Naive thymus-derived CD8-positive, alpha-beta T cell (primary cell): ENCODE measurements around the gene SIK3. TPM values are rescaled to one million over a fixed set of nuclear protein-coding genes. Genes with fewer than 3 reads are reported as not detected.

ENCODE experiments used
- ATAC-seq, 2 donors: fragments of 150-1000 bp; cut with Tn5 transposase in 1 of 2; sonication (Bioruptor Pico), chemical (Tn5 transposase) in 1 of 2; 1 replicate in 1 of 2; 2 replicates in 1 of 2; pipeline ENCODE4 v1.10.0; 2021; ENCODE audit warnings: mild to moderate bottlenecking in 2 of 2, moderate library complexity in 2 of 2
- POLR2A ChIA-PET: fragments of 350-600 bp; sonication (Branson Sonifier 250); formaldehyde crosslinking; loops from one replicate; lab custom pipeline; 2021; ENCODE audit warnings: antibody characterized with exemption; lab: Charles Lee
- DNase-seq, 10 donors: peaks; one replicate each; pipeline versions ENCODE4 v3.0.0 to v3.0.0-alpha.2; 2020 to 2022
- H3K27ac Mint-ChIP-seq, 10 donors: one replicate each; pipeline ENCODE4 v1.8.0; 2020 to 2022; ENCODE audit warnings: mild to moderate bottlenecking in 10 of 10, mixed read lengths in 10 of 10, moderate library complexity in 4 of 10, inconsistent platforms in 1 of 10
- H3K27me3 Mint-ChIP-seq, 5 donors: one replicate each; pipeline ENCODE4 v1.8.0; 2021 to 2022; ENCODE audit warnings: mixed read lengths in 5 of 5
- H3K36me3 Mint-ChIP-seq, 3 donors: one replicate each; pipeline ENCODE4 v1.8.0; 2020 to 2022; ENCODE audit warnings: mixed read lengths in 3 of 3, mild to moderate bottlenecking in 2 of 3, inconsistent platforms in 1 of 3
- H3K4me1 Mint-ChIP-seq, 4 donors: one replicate each; pipeline ENCODE4 v1.8.0; 2021 to 2022; ENCODE audit warnings: mixed read lengths in 4 of 4
- H3K4me3 Mint-ChIP-seq, 10 donors: one replicate each; pipeline ENCODE4 v1.8.0; 2020 to 2022; ENCODE audit warnings: mild to moderate bottlenecking in 10 of 10, mixed read lengths in 10 of 10, moderate library complexity in 6 of 10, inconsistent platforms in 1 of 10
- H3K9me3 Mint-ChIP-seq, 9 donors: one replicate each; pipeline ENCODE4 v1.8.0; 2020 to 2022; ENCODE audit warnings: mixed read lengths in 9 of 9, mild to moderate bottlenecking in 3 of 9, inconsistent platforms in 1 of 9, moderate library complexity in 1 of 9
- polyA plus RNA-seq, 3 donors: library from polyadenylated mRNA; unstranded; fragments of 300-500 nt; fragmentation: Illumina TruSeq; gene quantifications; one replicate each; pipeline ENCODE4 v1.2.3, GENCODE V29; 2021
- total RNA-seq, 8 experiments: library from RNA in 2 of 8; stranded (reverse) in 2 of 8; gene quantifications; one replicate each; pipeline ENCODE4 v1.2.3 and lab custom pipeline; 2021 to 2026

Gene SIK3
- total and polyA plus RNA-seq, 5 experiments from 2014 or later: 14.1 to 69.2 (median 16.2) TPM

DNA sequence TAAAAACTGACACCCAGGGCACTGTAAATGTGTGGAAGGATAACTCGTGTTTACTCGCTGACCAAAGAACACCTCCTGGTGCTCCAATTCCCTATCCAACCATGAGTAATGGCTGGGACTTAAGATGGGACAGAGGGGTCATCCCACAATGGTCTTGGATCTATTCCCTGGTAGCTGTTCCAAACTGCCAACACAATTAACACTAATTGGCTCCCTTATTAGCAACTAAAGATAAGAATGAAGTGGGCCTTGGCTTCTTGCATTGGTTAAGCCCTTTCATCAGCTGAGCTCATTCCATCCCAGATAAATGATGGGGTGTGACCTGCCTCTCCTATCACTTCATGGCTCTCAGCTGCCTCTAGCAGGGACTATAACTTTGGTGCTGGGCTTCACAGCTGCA, 1.5 kb upstream of the SIK3 start:
- DNase-seq (no peak), ATAC-seq (no peak)
- Mint-ChIP-seq H3K27me3 (no peaks in the 10 kb centered on the region), H3K9me3 (no peaks in the 10 kb centered on the region), H3K4me1 (peaks cover 31 to 49% (median 42%) of the 10 kb centered on the region in 4 donors), H3K27ac (peak overlapping the region; percentile 95 to 100 (median 99)), H3K36me3 (no peaks in the 10 kb centered on the region), H3K4me3 (peak overlapping the region in 8 of 10 donors; percentile 28 to 95 (median 86))
- POLR2A ChIA-PET: interaction anchor here (0.7 to 1.1 kb wide), 2 partner anchors 44 to 170 kb away, joined by 3 read pairs; no protein-coding TSS in a partner anchor

DNA sequence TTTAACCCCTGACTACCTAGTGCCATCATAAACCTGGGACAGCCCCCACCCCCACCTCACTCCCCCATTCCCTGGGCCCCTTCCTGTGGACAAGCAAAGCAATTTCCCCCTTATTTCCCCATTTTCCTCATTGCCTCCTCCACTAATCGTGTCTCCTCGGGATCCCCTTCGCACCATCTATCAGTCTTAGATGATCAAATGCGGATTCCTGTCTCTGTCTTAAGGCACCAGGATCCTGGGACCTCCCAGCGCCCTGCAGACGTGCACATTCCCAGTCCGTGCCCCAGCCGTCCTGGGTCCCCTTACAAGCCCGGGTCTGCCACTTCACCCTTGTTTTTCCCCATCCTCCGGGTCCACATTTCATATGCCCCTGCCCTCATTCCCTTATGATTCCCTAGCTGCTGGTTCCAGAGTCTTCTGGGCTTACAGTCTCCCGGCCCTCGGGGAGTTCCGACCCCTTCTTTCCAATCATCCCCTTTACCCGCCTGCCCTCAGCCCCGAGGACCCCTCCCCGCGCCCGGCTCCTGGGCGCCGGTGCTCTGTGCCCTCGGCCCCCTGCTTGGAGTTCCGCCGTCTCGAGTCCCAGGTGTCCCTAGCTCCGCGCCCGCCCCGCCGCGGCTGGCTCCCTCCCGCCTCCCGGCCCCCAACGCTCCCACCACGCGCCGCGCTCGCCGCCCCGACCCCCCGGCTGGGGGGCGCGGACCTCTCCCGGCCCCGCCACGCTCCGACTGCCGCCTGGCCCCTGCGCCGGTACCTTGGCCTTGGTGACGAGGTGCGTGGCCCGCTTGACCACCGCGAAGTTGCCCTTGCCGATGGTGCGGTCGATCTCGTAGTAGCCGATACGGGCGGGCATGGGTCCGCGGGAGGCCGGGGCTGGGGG, 599 bp downstream of the SIK3 start:
- peak overlapping the region; percentile 86 to 99 (median 96) for H3K4me3 Mint-ChIP-seq
- H3K9me3 Mint-ChIP-seq: peaks cover 0 to under 1% (median 0%) of the 10 kb centered on the region in 9 donors
- POLR2A ChIA-PET: interaction anchor here (0.7 to 2.0 kb wide), 14 partner anchors 14 to 310 kb away, joined by 3 to 9 read pairs (median 6); partner anchors contain the start of genes APOA5, PAFAH1B2, SIDT2 and ZPR1
- peaks cover 31 to 70% (median 60%) of the 10 kb centered on the region in 4 donors for H3K4me1 Mint-ChIP-seq
- DNase-seq (peak in 9 of 10 donors; percentile 15 to 75 (median 41)), ATAC-seq (peak; percentile 17 to 26)
- H3K27ac Mint-ChIP-seq: peak overlapping the region; percentile 89 to 100 (median 99)
- no peaks in the 10 kb centered on the region for H3K36me3 Mint-ChIP-seq
- H3K27me3 Mint-ChIP-seq: no peaks in the 10 kb centered on the region

DNA sequence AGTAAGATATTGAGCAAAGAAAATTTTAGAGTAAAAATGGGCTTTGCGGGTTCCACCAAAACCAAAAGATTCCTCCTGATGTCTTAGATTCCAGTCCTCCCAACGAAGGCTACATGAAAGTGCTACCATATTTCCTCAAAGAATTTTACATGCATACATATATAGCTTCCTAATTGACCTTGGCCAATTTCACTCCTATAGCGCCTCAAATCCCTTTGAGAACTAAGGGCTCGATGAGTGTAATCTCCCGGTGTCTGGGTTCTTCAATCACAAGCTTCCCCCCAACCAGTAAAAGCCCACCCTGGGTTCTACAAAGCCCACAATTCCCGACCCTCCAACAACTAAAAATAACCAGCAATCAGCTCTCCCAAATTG, 1.2 kb downstream of the SIK3 start:
- no peaks in the 10 kb centered on the region for H3K27me3 Mint-ChIP-seq
- H3K4me3 Mint-ChIP-seq: peak overlapping the region; percentile 86 to 99 (median 96)
- peaks cover 0 to 7% (median 0%) of the 10 kb centered on the region in 9 donors for H3K9me3 Mint-ChIP-seq
- peaks cover 34 to 76% (median 65%) of the 10 kb centered on the region in 4 donors for H3K4me1 Mint-ChIP-seq
- DNase-seq (no peak), ATAC-seq (peak in 1 of 2 donors; percentile 3)
- H3K36me3 Mint-ChIP-seq: peaks cover 4 to 6% (median 5%) of the 10 kb centered on the region in 3 donors
- POLR2A ChIA-PET: interaction anchor here (0.5 to 2.0 kb wide), 8 partner anchors 14 to 306 kb away, joined by 3 to 7 read pairs (median 3); partner anchors contain the start of genes APOA5 and SIDT2
- peak overlapping the region; percentile 89 to 100 (median 99) for H3K27ac Mint-ChIP-seq

DNA sequence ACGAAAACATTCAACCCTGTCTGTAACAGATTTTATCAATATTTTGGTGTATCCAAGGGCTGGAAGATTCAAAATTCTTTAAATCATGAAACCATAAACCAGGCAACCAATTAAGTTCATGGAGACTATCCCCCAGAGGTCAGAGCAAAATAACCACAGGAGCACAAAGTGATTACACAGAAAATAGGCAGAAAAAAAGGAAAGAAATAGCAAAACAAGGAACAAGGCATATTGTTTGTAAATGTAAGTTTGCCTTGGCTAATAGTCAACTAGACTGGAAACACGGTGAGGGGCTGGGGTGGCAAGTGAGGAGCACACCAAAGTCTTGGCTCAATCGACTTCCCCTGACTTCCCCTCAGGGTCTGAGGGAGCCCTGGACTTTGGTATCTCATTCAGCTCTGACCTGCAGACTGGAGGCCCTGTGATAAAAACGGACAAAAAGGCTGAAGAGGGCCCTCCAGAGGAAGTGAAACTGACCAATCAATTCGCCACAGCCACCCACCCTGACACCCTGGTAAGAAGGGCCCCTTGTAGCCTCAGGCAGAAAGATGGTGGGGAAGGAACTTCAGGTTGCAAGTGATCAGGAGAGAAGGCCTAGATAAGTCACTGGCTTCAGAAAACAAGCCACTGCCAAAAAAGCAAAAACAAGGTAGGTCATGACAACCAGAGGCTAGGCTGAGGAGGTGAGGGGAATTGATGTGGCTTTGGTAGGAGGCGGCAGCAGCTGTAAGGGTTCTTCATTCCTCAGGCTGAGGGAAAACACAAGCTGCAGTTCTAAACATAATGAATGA, 1.8 kb downstream of the SIK3 start:
- POLR2A ChIA-PET: interaction anchor here (0.5 to 1.7 kb wide), 7 partner anchors 14 to 199 kb away, joined by 3 to 6 read pairs (median 3); partner anchors contain the start of gene SIDT2
- ATAC-seq: peak; percentile 49 to 65
- H3K27me3 Mint-ChIP-seq: no peaks in the 10 kb centered on the region
- H3K36me3 Mint-ChIP-seq: peaks cover 5 to 8% (median 7%) of the 10 kb centered on the region in 3 donors
- H3K4me1 Mint-ChIP-seq: peaks cover 37 to 82% (median 70%) of the 10 kb centered on the region in 4 donors
- peak; percentile 15 to 84 (median 64) for DNase-seq
- peak overlapping the region; percentile 86 to 99 (median 96) for H3K4me3 Mint-ChIP-seq
- peaks cover 0 to 10% (median 0%) of the 10 kb centered on the region in 9 donors for H3K9me3 Mint-ChIP-seq
- H3K27ac Mint-ChIP-seq: peak overlapping the region; percentile 89 to 100 (median 99)

DNA sequence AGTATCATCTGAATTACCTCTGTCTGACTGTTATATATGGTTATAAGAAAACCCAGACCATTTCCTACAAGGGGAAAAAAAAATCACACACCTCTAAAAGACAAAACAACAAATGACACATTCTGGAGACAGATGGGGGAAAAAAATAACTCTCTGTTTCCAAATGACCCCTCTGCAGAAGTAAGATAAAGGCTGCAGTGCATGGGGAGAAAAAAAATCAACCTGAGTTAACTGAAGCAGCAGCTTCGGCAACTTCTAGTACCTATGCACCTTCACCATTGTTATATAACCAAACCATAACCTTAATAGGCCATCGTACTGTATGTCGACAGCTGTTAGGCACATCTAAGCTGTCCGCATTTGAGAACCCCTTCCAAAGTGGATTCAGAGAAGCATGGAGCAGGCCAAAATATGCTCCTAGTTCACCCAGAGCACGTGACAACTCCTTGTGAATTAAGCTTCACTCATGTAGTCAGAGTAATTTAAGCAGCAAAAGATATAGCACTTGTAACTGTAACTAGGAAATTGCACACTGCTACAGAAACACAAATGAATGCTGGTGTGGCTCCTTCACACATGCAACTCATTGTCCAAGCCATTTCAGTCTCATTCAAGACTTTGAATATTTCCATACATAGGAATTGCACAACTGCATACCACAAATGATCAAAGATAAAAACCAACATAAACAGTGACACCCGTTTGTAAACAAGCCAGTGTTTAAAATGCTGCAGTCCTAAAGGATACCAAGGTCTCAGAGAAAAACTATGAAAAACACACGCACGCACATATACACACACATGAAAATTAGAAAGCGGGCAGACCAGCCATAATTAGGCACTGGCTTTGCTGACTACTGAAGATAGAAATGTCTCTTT, 2.7 kb downstream of the SIK3 start:
- POLR2A ChIA-PET: interaction anchor here (0.6 to 1.7 kb wide), 9 partner anchors 23 to 277 kb away, joined by 3 to 8 read pairs (median 3); partner anchors contain the start of gene SIDT2
- Mint-ChIP-seq H3K4me3 (peak overlapping the region; percentile 86 to 99 (median 96)), H3K27ac (peak overlapping the region; percentile 89 to 100 (median 99)), H3K27me3 (no peaks in the 10 kb centered on the region), H3K36me3 (peaks cover 5 to 8% (median 7%) of the 10 kb centered on the region in 3 donors), H3K9me3 (peaks cover 0 to 10% (median 0%) of the 10 kb centered on the region in 9 donors), H3K4me1 (peaks cover 38 to 82% (median 75%) of the 10 kb centered on the region in 4 donors)
- ATAC-seq: peak in 1 of 2 donors; percentile 5
- DNase-seq: peak in 3 of 10 donors; percentile 32 to 48 (median 47)

DNA sequence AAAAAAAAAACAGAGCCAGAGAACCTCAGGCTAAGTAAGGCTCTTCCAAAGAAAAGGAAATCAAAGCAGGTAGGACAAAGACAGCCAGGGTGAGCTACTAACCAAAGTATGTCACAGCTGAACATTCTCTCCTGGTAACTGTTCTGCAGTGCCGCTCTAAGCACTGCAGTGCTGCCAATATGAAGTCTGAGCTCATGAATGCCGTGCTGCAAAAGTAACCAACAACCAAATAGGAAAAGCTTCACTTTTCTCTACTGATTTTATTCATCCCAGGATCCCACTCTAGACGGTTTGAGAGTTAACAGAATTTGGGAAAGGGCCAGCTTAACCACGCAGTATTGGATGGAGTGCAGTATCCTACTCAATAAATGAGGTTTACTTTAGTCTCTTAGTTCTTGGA, 3.5 kb downstream of the SIK3 start:
- H3K4me3 Mint-ChIP-seq: peak overlapping the region; percentile 72 to 99 (median 96)
- peak in 1 of 10 donors; percentile 22 for DNase-seq
- ATAC-seq: no peak
- peaks cover 5 to 8% (median 7%) of the 10 kb centered on the region in 3 donors for H3K36me3 Mint-ChIP-seq
- H3K27ac Mint-ChIP-seq: peak overlapping the region; percentile 11 to 100 (median 98)
- H3K4me1 Mint-ChIP-seq: peaks cover 45 to 85% (median 82%) of the 10 kb centered on the region in 4 donors
- H3K9me3 Mint-ChIP-seq: peaks cover 0 to 10% (median 0%) of the 10 kb centered on the region in 9 donors
- H3K27me3 Mint-ChIP-seq: no peaks in the 10 kb centered on the region
- POLR2A ChIA-PET: interaction anchor here (0.6 to 1.3 kb wide), 7 partner anchors 22 to 276 kb away, joined by 3 to 8 read pairs (median 3); no protein-coding TSS in a partner anchor

DNA sequence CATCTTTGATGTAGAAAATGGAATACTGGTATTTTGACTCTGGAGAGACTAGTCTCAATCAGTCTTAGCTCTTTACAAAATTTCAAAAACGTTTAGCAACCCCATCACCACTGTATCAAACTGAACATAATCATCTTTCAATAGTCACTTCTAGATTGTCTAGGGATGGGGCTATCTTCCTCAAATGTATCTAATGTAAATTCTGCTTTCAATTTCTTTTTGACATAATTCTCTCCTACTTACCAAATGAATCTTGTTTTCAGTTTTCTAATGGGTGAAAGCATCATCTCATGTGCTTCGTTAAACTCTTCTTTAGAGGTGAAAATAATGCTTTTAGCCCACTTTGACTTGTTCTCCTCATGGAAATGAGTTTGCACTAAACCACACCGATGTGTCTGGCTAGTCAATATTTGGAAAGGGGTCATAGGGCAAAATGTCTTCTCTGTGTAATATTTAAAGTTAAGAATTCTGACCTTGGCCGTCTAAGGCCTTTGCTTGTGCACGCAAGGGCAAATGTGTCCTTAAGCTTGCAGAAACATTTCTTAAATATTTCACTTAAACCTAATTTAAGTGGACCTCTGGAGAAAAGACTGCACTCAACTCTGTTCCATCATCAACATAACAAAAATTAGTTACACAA, 5.2 kb downstream of the SIK3 start:
- DNase-seq: no peak
- POLR2A ChIA-PET: interaction anchor here (0.5 to 0.7 kb wide), 2 partner anchors 9 to 177 kb away, joined by 3 read pairs; no protein-coding TSS in a partner anchor
- Mint-ChIP-seq H3K27me3 (no peaks in the 10 kb centered on the region), H3K4me1 (peaks cover 42 to 83% (median 80%) of the 10 kb centered on the region in 4 donors), H3K36me3 (peaks cover 5 to 16% (median 7%) of the 10 kb centered on the region in 3 donors), H3K4me3 (peak overlapping the region in 4 of 10 donors; percentile 3 to 57 (median 16)), H3K27ac (peak overlapping the region in 5 of 10 donors; percentile 31 to 89 (median 63)), H3K9me3 (peaks cover 0 to 10% (median 0%) of the 10 kb centered on the region in 9 donors)
- ATAC-seq: no peak

DNA sequence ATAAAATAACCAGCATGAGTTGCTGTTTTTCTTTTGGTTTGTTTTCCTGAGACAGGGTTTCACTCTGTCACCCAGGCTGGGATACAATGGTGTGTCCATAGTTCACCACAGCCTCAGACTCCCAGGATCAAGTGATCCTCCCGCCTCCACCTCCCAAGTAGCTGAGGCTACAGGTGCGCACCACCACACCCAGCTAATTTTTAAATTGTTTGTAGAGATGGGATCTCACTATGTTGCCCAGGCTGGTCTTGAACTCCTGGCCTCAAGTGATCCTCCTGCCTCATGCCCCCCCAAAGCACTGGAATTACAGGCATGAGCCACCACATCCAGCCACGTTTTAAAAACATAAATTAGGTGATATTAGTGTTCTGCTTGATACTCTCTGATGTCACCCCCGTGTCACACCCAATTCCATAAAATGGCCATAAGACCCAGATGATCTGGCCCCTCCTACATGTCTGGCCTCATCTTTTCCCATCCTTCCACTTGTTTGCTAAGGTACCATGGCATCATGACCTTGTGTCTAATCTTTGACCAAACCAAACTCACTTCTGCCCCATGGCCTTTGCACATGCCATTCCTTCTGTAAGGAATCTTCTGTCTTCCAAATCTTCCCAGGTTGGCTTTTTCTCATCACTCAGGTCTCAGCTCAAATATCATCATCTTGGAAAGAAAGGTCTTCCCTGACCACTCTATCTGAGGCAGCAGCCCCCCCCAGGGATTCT, 6.3 kb downstream of the SIK3 start:
- Mint-ChIP-seq H3K36me3 (peaks cover 5 to 16% (median 7%) of the 10 kb centered on the region in 3 donors), H3K4me3 (peak overlapping the region in 2 of 10 donors; percentile 0 to 14), H3K9me3 (peaks cover 0 to 10% (median 0%) of the 10 kb centered on the region in 9 donors), H3K27ac (peak overlapping the region in 4 of 10 donors; percentile 10 to 89 (median 59)), H3K27me3 (no peaks in the 10 kb centered on the region), H3K4me1 (peaks cover 41 to 88% (median 82%) of the 10 kb centered on the region in 4 donors)
- no peak for DNase-seq
- POLR2A ChIA-PET: interaction anchor here (0.7 kb wide), 1 partner anchor 99 kb away, joined by 3 read pairs; no protein-coding TSS in a partner anchor
- ATAC-seq: no peak

DNA sequence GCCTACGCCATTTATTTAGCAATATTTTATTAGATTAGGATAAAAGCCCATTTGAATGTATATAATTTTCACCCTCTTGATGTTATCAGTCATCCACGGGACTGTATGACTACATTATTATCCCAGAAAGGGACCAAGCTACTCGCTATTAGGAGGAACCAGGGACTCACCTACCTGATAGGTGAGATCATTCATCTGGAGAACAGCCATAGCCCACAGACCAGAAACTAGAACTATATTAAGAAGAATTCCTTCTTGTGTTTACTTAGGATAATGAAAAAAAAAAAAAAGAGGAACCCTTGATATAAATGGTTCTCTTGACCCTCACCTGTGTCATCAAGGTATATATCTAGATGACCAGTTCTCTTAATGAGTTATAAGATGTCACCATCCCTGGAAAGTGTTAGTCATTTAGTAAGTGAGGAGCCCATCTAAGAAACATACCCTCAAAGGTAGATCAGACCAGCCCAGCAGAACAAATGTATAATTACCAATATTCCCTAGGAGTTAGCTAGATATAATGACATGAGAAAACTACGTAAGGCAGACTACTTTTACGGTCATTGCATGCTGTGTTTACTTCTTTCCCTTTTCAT, 8.0 kb downstream of the SIK3 start:
- Mint-ChIP-seq H3K27ac (peak overlapping the region in 3 of 10 donors; percentile 35 to 58 (median 50)), H3K9me3 (peaks cover 0 to 10% (median 0%) of the 10 kb centered on the region in 9 donors), H3K4me3 (peak overlapping the region in 3 of 10 donors; percentile 11 to 30 (median 20)), H3K27me3 (no peaks in the 10 kb centered on the region), H3K4me1 (peaks cover 29 to 83% (median 77%) of the 10 kb centered on the region in 4 donors), H3K36me3 (peaks cover 5 to 18% (median 7%) of the 10 kb centered on the region in 3 donors)
- no peak for DNase-seq
- POLR2A ChIA-PET: no interaction called here
- ATAC-seq: no peak
